NCI-H526 (cell line): Measurements from ENCODE around the gene CEACAM19.
A peak's percentile ranks its signal among the peaks of the same experiment; 100 is the strongest.

ENCODE experiments used
- DNase-seq, 2 experiments: peaks; one replicate each; lab custom pipeline; 2025; lab: John Stamatoyannopoulos, UW

CEACAM19 gene

DNA sequence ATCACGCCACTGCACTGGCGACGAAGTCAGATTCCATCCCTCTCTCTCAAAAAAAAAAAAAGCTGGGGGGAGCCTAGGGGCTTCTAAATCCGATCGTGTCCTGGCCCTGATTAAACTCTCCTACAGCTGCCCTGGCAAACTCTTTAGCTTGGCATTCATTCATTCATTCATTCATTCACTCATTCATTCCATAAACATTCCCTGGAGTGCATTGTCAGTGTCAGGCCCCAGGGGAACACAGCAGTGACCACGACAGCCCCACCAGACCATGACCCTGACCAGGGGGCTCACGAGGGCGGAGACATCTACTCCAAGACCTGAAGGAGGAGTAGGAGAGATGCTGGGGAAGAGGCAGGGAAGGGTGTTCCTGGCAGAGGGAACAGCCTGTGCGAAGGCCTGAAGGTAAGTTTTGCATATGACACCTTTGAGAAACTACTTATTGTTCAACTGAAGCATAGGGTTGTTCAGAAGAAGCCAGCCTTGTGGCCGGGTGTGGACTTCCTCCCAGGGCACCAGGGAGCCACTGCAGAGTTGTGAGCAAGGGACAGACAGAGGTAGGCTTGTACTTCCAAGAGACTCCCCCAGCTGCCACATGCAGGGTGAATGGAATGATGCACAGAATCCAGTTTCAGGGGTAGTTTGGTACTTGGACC lies 52.1 kb downstream of the CEACAM19 start:
- DNase-seq = no peak

DNA sequence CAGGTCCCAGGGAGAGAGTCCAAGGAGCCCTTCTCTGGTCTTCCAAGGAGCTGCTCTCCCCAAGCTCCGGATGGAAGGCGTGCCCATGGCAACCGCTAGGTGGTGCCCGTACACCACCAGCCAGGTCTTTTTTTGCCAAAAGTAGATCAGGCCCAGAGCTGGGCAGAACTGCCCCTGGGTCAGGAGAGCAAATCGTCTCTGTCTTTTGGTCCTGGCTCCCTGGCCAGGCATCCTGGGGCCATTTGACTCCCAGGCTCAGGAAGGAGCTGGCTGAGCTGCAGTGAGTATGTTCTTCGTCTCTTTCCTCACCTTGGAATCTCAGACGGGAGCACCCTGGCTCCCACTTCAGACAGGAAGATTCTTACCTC lies 52.7 kb downstream of the CEACAM19 start:
- DNase-seq = peak; percentile 16 to 76

GRCh38 chr19:44725251-44725650 lies 54.0 kb downstream of the CEACAM19 start:
- peak in 1 of 2 experiments; percentile 24 for DNase-seq

DNA sequence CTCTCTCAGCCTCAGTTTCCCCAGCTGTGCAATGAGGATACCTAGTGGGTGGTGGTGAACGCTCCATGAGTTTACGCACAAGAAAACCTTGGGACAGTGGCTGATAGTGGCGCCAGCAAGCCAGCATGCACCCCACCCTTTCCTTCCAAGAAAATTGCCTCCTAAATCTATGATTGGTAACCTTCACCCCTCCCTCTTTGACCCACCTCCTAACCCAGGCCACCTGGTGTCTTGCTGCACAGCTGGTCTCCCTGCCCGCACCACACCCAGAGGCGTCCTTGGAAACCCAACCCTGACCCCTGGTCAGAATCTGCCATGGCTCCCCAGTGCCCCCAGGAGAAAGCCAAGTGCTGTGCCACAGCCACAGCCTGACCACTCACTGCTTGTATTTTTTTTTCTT lies 54.4 kb downstream of the CEACAM19 start:
- DNase-seq = no peak

GRCh38 chr19:44726465-44726864 lies 55.2 kb downstream of the CEACAM19 start:
- DNase-seq = no peak

DNA sequence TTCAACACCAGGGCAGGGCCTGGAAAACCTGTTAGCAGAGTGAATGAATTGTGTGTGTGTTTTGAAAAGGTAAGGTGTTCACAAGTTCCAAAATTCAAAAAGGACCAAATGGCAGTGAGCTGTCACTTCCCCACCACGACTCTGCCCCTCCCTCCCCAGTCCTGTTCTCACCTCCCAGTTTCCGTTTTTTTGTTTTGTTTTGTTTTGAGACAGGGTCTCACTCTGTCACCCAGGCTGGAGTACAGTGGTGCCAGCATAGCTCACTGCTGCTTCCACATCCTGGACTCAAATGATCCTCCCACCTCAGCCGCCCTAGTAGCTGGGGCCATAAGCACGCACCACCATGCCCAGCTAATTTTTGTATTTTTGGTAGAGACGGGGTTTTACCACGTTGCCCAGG lies 56.9 kb downstream of the CEACAM19 start:
- no peak for DNase-seq

GRCh38 chr19:44729516-44730033 lies 58.3 kb downstream of the CEACAM19 start:
- no peak for DNase-seq

DNA sequence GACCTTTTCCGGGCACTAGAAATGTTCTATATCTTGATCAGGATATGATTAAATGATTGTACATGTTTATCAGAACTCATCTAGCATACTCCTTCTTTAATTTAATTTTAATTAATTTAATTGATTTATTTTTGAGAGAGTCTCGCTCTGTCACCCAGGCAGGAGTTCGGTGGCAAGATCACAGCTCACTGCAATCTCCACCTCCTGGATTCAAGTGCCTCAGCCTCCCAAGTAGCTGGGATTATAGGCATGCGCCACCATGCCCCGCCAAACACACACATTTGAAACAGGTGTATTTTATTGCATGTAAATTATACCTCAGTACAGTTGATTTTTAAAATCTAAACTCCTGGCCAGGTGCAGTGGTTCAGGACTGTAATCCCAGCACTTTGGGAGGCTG lies 59.8 kb downstream of the CEACAM19 start:
- DNase-seq = peak in 1 of 2 experiments; percentile 29

GRCh38 chr19:44731622-44732021 lies 60.3 kb downstream of the CEACAM19 start:
- DNase-seq = no peak

DNA sequence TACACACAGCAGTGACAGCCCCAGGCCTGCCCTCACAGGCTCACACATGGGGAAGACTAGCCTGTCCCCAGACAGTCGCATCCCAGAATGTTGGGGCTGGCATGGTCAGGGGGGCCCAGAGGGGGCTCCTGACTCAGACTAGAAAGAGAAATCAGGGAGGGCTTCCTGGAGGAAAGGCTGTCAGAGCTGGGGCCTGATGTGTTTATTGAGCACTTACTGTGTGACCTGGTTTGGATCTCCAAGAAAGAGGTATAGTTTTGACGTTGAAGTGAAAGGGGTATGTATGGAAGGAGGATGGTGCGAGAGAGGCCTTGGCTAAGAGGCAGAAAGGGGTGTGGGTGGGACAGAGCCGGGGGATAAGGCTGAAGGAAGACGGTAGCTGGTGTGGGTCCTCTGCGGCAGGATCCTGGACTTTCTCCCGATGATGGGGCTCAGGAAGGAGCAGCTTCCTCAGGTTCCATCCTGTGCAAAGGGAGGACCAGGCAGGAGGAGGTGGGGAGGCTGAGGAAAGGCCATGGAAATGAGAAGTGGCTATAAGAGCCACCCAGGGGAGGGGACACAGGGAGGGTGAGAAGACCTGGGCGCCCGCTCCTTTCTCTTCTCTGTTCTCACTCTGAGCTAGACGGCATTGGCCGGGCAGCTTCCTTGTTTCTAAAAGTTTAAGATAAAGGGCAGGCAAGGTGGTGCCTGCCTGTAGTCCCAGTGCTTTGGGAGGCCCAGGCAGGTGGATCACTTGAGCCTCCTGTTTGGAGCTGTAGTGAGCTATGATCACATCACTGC lies 61.1 kb downstream of the CEACAM19 start:
- DNase-seq = no peak
